GM12874 (cell line): ENCODE data around the gene LARGE1.

Experiments used
- TF ChIP-seq, protein P1 (sequence below): IDR thresholded peaks from 2 replicates; pipeline ENCODE4 v1.5.1; 2011; ENCODE audit warnings: low read depth, mild to moderate bottlenecking, control low read depth, low read length, moderate library complexity; ENCODE audit not compliant: insufficient read depth

The LARGE1 gene

DNA sequence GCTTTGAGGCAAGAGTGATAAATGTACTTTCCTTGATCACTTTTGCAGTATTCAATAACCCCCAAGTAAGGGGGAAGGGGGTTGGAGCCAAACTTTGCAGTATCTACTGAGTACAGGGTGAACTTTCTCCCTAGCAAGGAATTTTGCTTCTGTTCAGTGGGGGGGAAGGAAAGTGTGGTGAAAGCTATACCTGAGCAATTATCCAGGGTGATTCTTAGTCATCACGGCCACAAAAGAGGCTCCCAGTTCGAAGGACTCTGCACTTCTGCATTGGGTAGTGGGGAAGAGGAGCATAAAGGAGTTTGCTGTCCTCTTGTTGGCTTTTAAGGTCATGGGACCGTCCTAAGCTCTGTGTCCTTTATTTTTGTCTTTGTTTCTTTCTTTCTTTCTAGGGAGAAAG, 515.6 kb downstream of the LARGE1 start:
- TF ChIP-seq, protein P1, sequence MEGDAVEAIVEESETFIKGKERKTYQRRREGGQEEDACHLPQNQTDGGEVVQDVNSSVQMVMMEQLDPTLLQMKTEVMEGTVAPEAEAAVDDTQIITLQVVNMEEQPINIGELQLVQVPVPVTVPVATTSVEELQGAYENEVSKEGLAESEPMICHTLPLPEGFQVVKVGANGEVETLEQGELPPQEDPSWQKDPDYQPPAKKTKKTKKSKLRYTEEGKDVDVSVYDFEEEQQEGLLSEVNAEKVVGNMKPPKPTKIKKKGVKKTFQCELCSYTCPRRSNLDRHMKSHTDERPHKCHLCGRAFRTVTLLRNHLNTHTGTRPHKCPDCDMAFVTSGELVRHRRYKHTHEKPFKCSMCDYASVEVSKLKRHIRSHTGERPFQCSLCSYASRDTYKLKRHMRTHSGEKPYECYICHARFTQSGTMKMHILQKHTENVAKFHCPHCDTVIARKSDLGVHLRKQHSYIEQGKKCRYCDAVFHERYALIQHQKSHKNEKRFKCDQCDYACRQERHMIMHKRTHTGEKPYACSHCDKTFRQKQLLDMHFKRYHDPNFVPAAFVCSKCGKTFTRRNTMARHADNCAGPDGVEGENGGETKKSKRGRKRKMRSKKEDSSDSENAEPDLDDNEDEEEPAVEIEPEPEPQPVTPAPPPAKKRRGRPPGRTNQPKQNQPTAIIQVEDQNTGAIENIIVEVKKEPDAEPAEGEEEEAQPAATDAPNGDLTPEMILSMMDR: no peak

DNA sequence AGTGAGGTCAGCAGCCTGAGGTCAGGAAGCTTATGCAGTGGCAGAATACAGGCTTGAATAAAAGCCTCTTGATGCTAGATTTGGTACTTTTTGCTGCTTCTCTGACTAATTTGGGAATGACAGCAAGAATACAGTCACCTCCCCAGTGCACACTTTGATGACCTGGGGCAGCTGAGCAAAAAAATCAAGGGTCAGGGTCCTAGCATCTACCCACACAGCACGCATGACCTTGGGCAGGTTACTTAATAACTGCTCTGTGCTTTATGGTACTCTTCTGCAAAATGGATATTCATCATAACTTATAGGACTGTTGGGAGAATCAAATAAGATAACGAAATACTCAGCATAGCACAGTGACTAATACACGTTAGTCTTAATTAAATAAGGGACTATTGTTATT, 518.0 kb downstream of the LARGE1 start:
- TF ChIP-seq, protein P1: no peak

DNA sequence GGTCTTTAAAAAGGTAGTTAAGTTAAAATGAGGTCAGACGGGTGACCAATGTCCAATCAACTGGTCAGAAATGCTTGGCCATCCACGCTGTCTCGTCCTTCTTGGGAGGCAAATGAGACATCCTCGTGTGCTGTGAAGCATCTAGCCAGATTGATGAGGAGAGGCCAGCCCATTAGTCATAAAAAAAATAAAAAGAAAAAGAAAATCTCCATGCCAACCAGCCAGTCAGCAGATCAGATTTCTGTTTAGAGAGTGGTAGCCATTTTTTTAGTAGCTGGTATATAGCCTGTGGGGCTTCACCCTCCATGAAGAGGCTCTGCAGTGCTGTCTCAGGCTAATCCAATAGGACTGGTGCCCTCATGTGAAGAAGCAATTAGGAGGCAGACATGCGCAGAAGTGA, 519.0 kb downstream of the LARGE1 start:
- TF ChIP-seq, protein P1: no peak

DNA sequence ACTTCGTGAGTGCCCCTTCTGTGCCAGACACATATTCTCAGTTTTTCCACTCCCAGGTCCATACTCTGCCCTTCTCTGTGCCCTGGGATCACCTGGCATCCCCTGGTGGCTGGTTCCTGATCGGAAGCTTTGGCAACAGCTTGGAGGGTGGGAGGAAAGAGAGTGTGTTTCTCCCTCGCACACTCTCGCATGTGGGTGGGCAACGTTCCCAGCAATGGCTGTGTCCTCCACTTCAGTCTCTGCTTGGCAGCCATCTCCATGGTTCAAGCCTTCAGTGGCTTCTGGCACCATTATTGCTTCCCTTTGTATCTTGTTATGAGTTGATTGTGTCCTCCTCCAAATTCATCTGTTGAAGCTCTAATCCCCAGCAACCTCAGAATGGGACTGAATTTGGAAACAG, 519.4 kb downstream of the LARGE1 start:
- TF ChIP-seq, protein P1: no peak

DNA sequence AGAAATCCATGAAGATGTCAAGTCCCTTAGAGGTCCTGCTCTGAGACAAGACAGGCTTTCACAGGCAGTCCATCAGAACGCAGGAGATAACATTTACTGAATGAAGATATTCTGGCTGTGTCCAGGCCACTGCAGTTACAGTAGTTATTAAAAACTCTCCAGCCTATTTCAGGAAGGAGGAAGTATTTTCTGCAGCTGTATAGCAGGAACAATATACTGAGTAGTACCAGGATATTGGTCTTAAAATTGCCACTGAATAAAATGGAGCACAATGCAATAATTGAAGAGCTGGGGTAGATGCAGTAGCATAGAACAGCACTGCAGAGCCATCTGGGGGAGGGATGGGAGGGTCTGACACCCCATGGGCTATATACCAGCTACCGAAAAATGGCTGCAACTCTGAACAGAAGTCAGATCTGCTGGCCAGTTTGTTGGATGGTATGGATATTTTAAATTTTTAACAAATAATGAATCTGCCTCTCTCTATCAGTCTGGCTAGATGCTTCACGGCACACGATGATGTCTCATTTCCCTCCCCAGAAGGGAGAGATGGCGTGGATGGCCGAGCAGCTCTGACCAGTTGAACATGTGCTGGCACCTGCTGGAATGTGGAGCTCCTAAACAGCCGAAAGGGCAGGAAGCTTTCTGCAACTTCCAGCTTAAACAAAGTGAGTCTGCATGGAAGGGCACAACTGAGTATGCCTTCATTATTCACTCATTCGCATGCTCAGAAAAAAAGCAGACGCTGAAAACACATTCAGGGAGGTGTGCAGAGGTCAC, 520.0 kb downstream of the LARGE1 start:
- TF ChIP-seq, protein P1: no peak

DNA sequence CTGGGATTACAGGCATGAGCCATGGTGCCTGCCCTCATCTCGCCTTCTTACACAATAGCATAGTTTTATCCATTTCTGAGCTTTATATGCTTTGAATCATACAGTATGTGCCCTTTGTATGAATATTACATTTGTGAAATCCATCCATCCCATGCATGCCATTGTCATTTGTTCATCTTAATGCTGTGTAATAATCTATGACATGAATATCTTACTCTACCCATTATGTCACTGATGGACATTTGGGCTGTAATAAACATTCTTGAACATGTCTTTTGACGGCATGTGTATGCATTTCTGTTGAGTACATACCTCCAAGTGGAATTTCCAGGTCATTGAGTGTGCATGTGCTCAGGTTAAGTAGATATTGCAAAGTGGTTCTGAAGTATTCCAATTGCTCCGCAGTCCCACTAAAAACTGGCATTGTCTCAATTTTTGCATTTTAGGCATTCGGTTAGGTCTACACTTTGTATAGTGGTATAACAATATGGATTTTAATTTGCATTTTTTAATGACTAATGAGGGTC, 522.8 kb downstream of the LARGE1 start:
- TF ChIP-seq, protein P1: no peak

DNA sequence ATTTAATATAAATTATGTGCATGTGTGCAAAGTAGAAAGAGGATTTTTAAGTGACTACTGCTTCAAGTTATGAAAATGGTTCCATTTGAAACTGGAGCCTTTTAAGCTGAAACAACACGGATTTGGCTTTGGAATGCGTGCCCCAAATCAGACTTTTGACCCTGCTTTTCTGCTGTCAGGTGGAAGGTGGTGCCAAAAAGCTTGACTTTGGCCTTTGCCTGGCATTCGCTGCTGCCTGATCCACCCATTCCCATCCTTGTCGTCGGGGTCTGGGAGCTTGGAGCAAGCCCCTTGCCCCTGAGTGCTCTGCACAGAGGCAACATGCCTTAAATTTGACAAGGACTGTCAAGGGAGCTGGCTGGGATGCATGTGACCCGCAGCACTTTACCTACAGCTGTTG, 526.8 kb downstream of the LARGE1 start:
- TF ChIP-seq, protein P1: no peak
